H9 (cell line): ENCODE data around the gene DNAI1. TPM values are rescaled to one million over a fixed set of nuclear protein-coding genes. Genes with fewer than 3 reads are reported as not detected.

Experiments
- DNase-seq: peaks from one replicate; pipeline ENCODE4 v3.0.0-alpha.2; 2017
- H2AFZ ChIP-seq: one replicate; pipeline ENCODE4 v1.6.1; 2013; ENCODE audit warnings: mild to moderate bottlenecking, low read length, control low read depth, moderate library complexity
- H2AK5ac ChIP-seq: 2 replicates; pipeline ENCODE4 v1.6.1; 2013; ENCODE audit warnings: low read length, control low read depth, mixed read lengths; ENCODE audit not compliant: insufficient read length
- H2BK120ac ChIP-seq: one replicate; pipeline ENCODE4 v1.6.1; 2013; ENCODE audit warnings: low read depth, mild to moderate bottlenecking, low read length, control low read depth, inconsistent platforms; ENCODE audit not compliant: poor library complexity, severe bottlenecking
- H2BK12ac ChIP-seq: 2 replicates; pipeline ENCODE4 v1.6.1; 2013; ENCODE audit warnings: low read length, control low read depth, mixed read lengths, low read depth; ENCODE audit not compliant: insufficient read length
- H2BK15ac ChIP-seq: 2 replicates; pipeline ENCODE4 v1.6.1; 2013; ENCODE audit warnings: low read depth, low read length, control low read depth
- H2BK20ac ChIP-seq: one replicate; pipeline ENCODE4 v1.6.1; 2013; ENCODE audit warnings: low read depth, mild to moderate bottlenecking, low read length, control low read depth, inconsistent platforms; ENCODE audit not compliant: poor library complexity, severe bottlenecking
- H2BK5ac ChIP-seq: 2 replicates; pipeline ENCODE4 v1.6.1; 2013; ENCODE audit warnings: low read length, control low read depth, mixed read lengths; ENCODE audit not compliant: insufficient read length
- H3K14ac ChIP-seq: 2 replicates; pipeline ENCODE4 v1.6.1; 2013; ENCODE audit warnings: low read length, control low read depth; ENCODE audit not compliant: insufficient read depth
- H3K18ac ChIP-seq: 2 replicates; pipeline ENCODE4 v1.6.1; 2013; ENCODE audit warnings: low read depth, mild to moderate bottlenecking, mixed read lengths, low read length, control low read depth; ENCODE audit not compliant: insufficient read length
- H3K23ac ChIP-seq: 2 replicates; pipeline ENCODE4 v1.6.1; 2013; ENCODE audit warnings: low read length, control low read depth, mixed read lengths, low read depth; ENCODE audit not compliant: insufficient read length
- H3K23me2 ChIP-seq: 2 replicates; pipeline ENCODE4 v1.6.1; 2013; ENCODE audit warnings: low read depth, mild to moderate bottlenecking, mixed read lengths, low read length, control low read depth; ENCODE audit not compliant: insufficient read length, poor library complexity, severe bottlenecking
- H3K27ac ChIP-seq: 2 replicates; pipeline ENCODE4 v1.5.1; 2013; ENCODE audit warnings: low read length, control low read depth, mixed read lengths, low read depth; ENCODE audit not compliant: insufficient read length
- H3K27me3 ChIP-seq: 2 replicates; pipeline ENCODE4 v1.6.1; 2013; ENCODE audit warnings: low read length, control low read depth, inconsistent platforms; ENCODE audit not compliant: insufficient read depth
- H3K4ac ChIP-seq: 2 replicates; pipeline ENCODE4 v1.6.1; 2013; ENCODE audit warnings: low read depth, mild to moderate bottlenecking, control low read depth, inconsistent platforms, low read length, moderate library complexity
- H3K4me1 ChIP-seq: 2 replicates; pipeline ENCODE4 v1.6.1; 2013; ENCODE audit warnings: low read length, control low read depth, inconsistent platforms; ENCODE audit not compliant: insufficient read depth
- H3K4me2 ChIP-seq: 2 replicates; pipeline ENCODE4 v1.6.1; 2013; ENCODE audit warnings: low read length, control low read depth, mixed read lengths; ENCODE audit not compliant: insufficient read length, insufficient read depth
- H3K56ac ChIP-seq: 2 replicates; pipeline ENCODE4 v1.6.1; 2013; ENCODE audit warnings: low read depth, mild to moderate bottlenecking, mixed read lengths, low read length, control low read depth; ENCODE audit not compliant: insufficient read length
- H3K79me1 ChIP-seq: 2 replicates; pipeline ENCODE4 v1.6.1; 2013; ENCODE audit warnings: low read depth, mild to moderate bottlenecking, moderate library complexity, low read length, control low read depth, inconsistent platforms; ENCODE audit not compliant: insufficient read depth, poor library complexity, severe bottlenecking
- H3K79me2 ChIP-seq: 2 replicates; pipeline ENCODE4 v1.6.1; 2013; ENCODE audit warnings: low read length, control low read depth, inconsistent platforms; ENCODE audit not compliant: insufficient read depth
- H3K9ac ChIP-seq: 2 replicates; pipeline ENCODE4 v1.6.1; 2013; ENCODE audit warnings: low read length, control low read depth, mixed read lengths; ENCODE audit not compliant: insufficient read length; ENCODE audit errors: extremely low read depth
- H3K9me3 ChIP-seq: one replicate; pipeline ENCODE4 v1.6.1; 2013; ENCODE audit warnings: low read depth, low read length, inconsistent platforms; ENCODE audit not compliant: control insufficient read depth
- H3T11ph ChIP-seq: one replicate; pipeline ENCODE4 v1.6.1; 2013; ENCODE audit warnings: mild to moderate bottlenecking, low read length, control low read depth, inconsistent platforms
- H4K20me1 ChIP-seq: one replicate; pipeline ENCODE4 v1.6.1; 2013; ENCODE audit not compliant: control insufficient read depth, insufficient read length, insufficient read depth
- H4K5ac ChIP-seq: 2 replicates; pipeline ENCODE4 v1.6.1; 2013; ENCODE audit warnings: low read depth, mild to moderate bottlenecking, mixed read lengths, low read length, control low read depth; ENCODE audit not compliant: insufficient read length
- H4K8ac ChIP-seq: replicated peaks from 2 replicates; pipeline ENCODE4 v1.6.1; 2013; ENCODE audit warnings: low read length, control low read depth, mixed read lengths, low read depth; ENCODE audit not compliant: insufficient read length
- H4K91ac ChIP-seq: 2 replicates; pipeline ENCODE4 v1.6.1; 2013; ENCODE audit warnings: low read depth, mild to moderate bottlenecking, moderate library complexity, mixed read lengths, low read length, control low read depth; ENCODE audit not compliant: insufficient read length
- H3K27ac Mint-ChIP-seq, 3 experiments: 2 replicates in 2 of 3; 3 replicates in 1 of 3; pipeline ENCODE4 v1.8.0; 2020 to 2021; ENCODE audit warnings: mixed read lengths in 3 of 3, mild to moderate bottlenecking in 1 of 3, moderate library complexity in 1 of 3
- H3K27me3 Mint-ChIP-seq: 2 replicates; pipeline ENCODE4 v1.8.0; 2021; ENCODE audit warnings: low read depth, mild to moderate bottlenecking, moderate library complexity, mixed read lengths
- H3K36me3 Mint-ChIP-seq, 3 experiments: 2 replicates in 2 of 3; 3 replicates in 1 of 3; pipeline ENCODE4 v1.8.0; 2020 to 2021; ENCODE audit warnings: low read depth in 3 of 3, mixed read lengths in 3 of 3; ENCODE audit not compliant: insufficient read depth in 1 of 3
- H3K4me1 Mint-ChIP-seq, 2 experiments: 2 replicates each; pipeline ENCODE4 v1.8.0; 2020; ENCODE audit warnings: mixed read lengths in 2 of 2
- H3K4me3 Mint-ChIP-seq, 2 experiments: 2 replicates in 1 of 2; 3 replicates in 1 of 2; pipeline ENCODE4 v1.8.0; 2020 to 2021; ENCODE audit warnings: mild to moderate bottlenecking in 2 of 2, mixed read lengths in 2 of 2, moderate library complexity in 1 of 2
- H3K9me3 Mint-ChIP-seq, 2 experiments: 2 replicates in 1 of 2; 3 replicates in 1 of 2; pipeline ENCODE4 v1.8.0; 2020; ENCODE audit warnings: mild to moderate bottlenecking in 2 of 2, mixed read lengths in 2 of 2, moderate library complexity in 1 of 2
- WGBS: extraction: QIAGEN DNeasy Blood & Tissue Kit; methylation state at CpG from one replicate; pipeline ENCODE4 v1.1.7; 2013; ENCODE audit warnings: missing lambda C conversion rate, low lambda C conversion rate, mixed read lengths; ENCODE audit not compliant: insufficient read length; ENCODE audit errors: extremely low coverage; 5-methylcytosine and 5-hydroxymethylcytosine counted together
- total RNA-seq: library from RNA; stranded (reverse); gene quantifications from 2 replicates; pipeline ENCODE4 v1.2.1, GENCODE V29; 2021
- TF ChIP-seq, protein P1 (sequence below): fragments of 200-600 bp; sonication (generic); conservative IDR thresholded peaks from 3 replicates; pipeline ENCODE4 v1.8.0; 2021; ENCODE audit warnings: antibody characterized with exemption, mild to moderate bottlenecking

Gene DNAI1
- total RNA-seq, 1 experiment from 2014 or later = 0.22 TPM

DNA sequence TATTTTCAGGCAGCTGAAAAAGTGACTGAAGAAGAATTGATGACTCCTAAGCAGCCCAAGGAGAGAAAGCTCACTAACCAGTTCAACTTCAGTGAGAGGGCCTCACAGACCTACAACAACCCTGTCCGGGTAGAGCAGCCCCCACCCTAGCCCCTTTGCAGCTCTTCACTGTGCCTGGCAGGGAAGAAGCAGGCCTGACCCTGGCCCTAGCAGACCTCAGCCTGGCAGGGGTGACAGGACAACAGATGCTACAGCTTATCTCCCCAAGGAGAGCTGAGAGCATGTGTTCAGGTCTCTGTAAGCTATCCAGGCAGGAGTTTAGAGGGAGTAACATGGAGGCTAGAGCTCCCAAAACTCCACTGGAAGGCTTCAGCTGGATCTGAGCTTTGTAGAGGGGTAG, 31.8 kb downstream of the DNAI1 start:
- Mint-ChIP-seq H3K9me3 (no peaks in the 10 kb centered on the region), H3K27me3 (peaks cover 30% of the 10 kb centered on the region), H3K27ac (no peak overlapping the region), H3K4me3 (no peak overlapping the region), H3K36me3 (no peaks in the 10 kb centered on the region), H3K4me1 (no peaks in the 10 kb centered on the region)
- Histone ChIP-seq H3K23me2 (no peaks in the 10 kb centered on the region), H2BK15ac (no peak overlapping the region), H3K23ac (no peak overlapping the region), H2AK5ac (no peak overlapping the region), H4K20me1 (no peaks in the 10 kb centered on the region), H2BK120ac (no peak overlapping the region), H3K18ac (no peak overlapping the region), H2BK20ac (no peak overlapping the region), H4K5ac (no peak overlapping the region), H3K27me3 (no peaks in the 10 kb centered on the region; the same call in 1 of the 2 replicates), H3K79me1 (no peaks in the 10 kb centered on the region), H3K9ac (no peak overlapping the region), H3K4me1 (no peaks in the 10 kb centered on the region), H3K27ac (no peak overlapping the region), H3K4me2 (no peak overlapping the region), H2AFZ (no peak overlapping the region), H2BK12ac (no peak overlapping the region), H4K91ac (no peak overlapping the region), H2BK5ac (no peak overlapping the region), H3K9me3 (no peaks in the 10 kb centered on the region), H3K4ac (no peak overlapping the region), H3K79me2 (no peaks in the 10 kb centered on the region), H3K14ac (no peak overlapping the region), H4K8ac (no peak overlapping the region), H3T11ph (no peak overlapping the region), H3K56ac (no peak overlapping the region)
- TF ChIP-seq, protein P1, sequence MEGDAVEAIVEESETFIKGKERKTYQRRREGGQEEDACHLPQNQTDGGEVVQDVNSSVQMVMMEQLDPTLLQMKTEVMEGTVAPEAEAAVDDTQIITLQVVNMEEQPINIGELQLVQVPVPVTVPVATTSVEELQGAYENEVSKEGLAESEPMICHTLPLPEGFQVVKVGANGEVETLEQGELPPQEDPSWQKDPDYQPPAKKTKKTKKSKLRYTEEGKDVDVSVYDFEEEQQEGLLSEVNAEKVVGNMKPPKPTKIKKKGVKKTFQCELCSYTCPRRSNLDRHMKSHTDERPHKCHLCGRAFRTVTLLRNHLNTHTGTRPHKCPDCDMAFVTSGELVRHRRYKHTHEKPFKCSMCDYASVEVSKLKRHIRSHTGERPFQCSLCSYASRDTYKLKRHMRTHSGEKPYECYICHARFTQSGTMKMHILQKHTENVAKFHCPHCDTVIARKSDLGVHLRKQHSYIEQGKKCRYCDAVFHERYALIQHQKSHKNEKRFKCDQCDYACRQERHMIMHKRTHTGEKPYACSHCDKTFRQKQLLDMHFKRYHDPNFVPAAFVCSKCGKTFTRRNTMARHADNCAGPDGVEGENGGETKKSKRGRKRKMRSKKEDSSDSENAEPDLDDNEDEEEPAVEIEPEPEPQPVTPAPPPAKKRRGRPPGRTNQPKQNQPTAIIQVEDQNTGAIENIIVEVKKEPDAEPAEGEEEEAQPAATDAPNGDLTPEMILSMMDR = no peak
- WGBS = no CpG with 5 or more reads among the region's 1 CpG
- no peak for DNase-seq
